Stimulated activated CD8-positive, alpha-beta memory T cell treated with anti-CD3 and anti-CD28 coated beads, Interleukin-4, amount 100 ng/mL, for 4 hours (primary cell): ENCODE measurements around the gene PPP1R26.
"Not testable (repeated sequence)": the region's sequence is repeated elsewhere in the genome, so short reads cannot be mapped to it uniquely, and the experiment has no call there.

Experiments
- DNase-seq, 2 donors: peaks; one replicate each; pipeline ENCODE4 v3.0.0-alpha.2; 2020; ENCODE audit warnings: low read depth in 2 of 2, low spot score in 1 of 2

The PPP1R26 gene, protein sequence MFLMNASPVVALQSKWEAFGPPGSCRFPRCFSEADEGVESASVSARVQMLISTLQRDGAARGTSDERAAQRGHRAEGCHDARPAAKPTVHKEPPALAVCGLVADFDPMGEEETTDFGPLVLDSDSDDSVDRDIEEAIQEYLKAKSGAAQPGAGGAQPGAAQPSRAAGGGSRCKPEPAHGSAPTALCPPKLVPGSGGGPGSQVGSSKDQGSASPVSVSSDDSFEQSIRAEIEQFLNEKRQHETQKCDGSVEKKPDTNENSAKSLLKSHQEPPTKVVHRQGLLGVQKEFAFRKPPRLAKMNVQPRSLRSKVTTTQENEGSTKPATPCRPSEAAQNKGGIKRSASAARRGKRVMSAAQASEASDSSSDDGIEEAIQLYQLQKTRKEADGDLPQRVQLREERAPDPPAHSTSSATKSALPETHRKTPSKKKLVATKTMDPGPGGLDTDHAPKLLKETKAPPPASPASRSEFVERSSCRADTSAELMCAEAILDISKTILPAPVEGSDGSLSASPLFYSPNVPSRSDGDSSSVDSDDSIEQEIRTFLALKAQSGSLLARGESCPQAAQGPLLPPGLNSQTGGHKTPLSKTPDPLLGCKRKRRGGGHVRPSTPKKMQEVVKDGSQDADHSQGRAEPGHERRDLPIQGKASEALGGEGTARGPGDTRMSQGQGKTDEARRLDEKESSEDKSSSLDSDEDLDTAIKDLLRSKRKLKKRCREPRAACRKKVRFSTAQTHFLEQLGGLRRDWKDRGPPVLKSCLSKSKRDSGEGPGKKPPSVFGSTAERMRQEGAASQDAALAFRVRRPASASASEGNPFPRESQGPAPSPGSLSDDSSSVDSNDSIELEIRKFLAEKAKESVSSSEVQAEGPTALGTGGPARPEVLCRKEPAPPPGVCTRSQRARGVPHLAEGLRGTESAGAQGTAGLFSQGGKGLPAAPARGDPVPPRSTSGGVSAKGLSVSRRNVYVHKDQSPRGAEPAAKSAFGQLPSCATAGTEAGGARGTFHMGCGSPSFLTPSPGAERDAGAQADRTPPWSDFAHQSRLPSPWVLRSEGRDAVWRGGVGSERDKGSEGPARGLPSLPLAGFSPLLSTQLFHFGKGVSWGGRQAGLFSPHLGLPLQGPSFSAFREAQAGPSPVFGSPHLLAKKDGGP (N-terminal part only)

DNA sequence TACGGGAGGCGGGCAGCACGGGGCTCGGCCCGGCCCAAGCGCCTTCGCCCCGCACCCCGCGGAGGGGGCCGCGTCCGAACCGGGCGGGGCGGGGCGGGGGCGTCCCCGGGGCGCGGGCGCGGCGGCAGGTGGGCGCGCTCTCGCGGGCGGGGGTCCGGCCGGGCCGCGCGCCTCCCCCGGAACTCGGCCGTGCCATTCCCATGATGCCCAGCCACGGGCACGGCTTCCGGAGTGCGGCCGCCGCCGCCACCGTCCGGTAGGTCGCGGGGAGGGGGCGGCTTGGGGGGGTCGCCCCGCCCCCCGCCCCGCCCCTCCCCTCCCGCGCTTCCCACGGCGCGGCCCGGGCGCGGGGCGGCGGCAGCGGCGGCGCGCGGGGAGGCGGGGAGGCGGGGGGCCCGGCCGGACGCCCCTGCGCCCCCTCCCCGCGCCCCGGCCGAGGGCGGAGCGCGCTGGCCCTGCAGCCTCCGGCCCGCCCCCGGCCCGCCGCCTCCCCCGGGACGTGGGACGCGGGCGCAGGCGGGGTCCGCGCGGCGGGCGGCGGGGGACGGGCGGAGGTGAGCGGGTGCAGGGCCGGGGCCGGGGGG is at the start of gene PPP1R26:
Gene PPP1R26 (plus strand): TSS at position 314 of the 584 bp plus-strand sequence. CDS start 4,729 bp downstream, outside the sequence.
- DNase-seq = no peak

DNA sequence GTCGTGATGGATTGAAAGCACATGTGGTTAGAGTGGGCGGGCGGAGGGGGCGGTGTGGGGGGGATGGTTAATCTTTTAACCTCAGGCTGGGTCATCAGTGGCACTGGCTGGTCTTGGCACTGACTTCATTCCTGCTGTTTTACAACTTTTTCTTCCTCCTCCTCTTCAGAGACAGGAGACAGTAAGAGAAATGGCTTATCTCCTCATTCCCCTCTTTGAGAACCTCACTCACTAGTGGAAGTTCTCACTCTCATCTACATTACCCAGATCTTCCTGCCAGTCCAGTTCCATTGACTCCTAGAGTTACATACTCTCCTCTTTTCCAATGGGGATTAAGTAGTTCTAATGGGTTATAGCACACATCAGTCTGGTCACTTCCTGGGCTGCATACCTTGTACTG is 42.3 kb upstream of the PPP1R26 start:
- no peak for DNase-seq

DNA sequence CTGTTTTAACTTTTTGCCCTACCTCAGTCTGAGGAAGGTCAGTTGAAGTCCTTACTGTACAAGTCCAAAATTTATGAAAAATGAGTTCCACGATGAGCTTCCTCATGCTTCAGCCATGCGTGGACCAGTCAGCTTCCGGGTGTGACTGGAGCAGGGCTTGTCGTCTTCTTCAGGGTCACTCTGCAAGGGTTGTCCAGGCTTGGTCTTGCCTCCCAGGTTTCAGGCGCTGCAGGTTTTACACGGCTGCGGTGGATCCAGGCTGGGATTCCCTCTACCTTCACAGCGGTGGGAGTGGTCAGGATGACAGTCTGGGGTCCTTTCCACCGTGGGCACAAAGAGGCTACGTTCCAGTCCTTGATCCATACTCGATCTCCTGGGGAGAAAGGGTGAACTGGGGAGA is 41.9 kb upstream of the PPP1R26 start:
- not testable (repeated sequence) for DNase-seq

DNA sequence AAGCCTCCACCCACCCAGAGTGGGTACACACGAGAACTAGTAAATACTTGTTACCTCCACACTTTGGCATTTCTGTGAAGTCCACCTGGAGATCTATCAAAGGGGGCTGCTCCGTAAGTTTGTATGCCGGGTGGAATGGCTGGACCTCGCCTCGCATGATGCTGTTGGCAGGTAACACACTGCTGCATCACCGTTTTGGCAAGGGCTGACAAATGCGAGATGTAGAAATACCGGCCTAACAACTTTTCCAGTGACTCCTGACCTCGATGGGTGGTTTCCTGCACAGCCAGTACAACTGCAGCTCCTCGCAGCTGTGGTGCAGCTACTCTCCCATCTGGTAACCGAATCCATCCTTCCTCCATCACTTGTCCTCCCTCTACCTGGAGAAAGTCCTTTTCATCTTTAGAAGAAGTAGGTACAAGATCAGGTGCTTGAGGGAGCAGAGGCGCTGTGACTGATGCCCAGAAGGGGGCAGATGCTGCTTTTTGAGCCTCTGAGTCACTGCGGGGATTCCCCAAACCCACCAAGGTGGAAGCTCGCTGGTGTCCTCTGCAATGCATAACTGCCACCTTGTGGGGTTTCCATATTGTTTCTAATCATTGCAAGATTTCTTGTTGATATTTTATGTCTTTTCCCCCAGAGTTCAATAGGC is 40.9 kb upstream of the PPP1R26 start:
- not testable (repeated sequence) for DNase-seq

DNA sequence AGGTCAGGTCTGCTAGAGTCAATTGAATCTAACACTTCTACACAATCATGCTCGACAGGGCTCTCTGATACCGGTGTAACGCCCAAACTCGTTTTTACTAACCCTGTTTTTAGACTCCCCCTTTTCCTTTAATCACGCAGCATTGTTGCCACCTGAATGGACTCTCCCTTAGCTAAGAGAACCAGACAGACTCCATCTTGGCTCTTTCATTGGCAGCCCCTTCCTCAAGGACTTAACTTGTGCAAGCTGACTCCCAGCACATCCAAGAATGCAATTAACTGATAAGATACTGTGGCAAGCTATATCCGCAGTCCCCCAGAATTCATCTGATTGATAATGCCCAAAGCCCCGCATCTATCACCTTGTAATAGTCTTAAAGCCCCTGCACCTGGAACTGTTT is 40.1 kb upstream of the PPP1R26 start:
- DNase-seq = not testable (repeated sequence)

DNA sequence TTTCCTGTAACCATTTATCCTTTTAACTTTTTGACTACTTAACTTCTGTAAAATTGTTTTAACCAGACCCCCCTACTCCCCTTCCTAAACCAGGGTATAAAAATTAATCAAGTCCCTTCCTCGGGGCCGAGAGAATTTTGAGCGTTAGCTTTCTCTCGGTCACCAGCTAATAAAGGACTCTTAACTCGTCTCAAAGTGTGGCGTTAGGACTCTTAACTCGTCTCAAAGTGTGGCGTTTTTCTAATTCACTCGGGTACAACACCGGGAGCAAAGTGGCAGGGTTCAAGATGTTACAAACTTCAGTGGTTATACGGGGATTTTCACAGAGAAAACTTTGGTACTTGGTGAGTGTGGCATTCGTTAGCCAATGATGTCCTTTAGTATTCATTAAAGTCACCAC is 39.7 kb upstream of the PPP1R26 start:
- no peak for DNase-seq

DNA sequence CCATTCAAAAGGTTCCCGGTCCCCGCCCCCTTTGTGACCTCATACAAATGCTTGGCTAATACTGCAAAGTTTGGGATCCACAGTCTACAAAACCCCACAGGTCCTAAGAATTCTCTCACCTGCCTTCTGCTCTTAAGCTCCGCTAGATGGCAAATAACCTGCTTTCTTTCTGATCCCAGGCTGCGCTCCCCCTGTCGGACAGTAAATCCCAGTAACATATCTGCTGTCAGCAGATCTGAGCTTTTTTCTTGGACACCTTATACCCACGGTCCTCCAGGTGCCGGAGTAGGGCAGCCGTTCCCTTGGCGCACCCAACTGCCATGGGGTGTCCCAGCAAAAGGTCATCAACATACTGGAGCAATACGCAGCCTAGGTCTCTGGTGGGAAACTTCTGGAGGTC is 39.0 kb upstream of the PPP1R26 start:
- DNase-seq = no peak

DNA sequence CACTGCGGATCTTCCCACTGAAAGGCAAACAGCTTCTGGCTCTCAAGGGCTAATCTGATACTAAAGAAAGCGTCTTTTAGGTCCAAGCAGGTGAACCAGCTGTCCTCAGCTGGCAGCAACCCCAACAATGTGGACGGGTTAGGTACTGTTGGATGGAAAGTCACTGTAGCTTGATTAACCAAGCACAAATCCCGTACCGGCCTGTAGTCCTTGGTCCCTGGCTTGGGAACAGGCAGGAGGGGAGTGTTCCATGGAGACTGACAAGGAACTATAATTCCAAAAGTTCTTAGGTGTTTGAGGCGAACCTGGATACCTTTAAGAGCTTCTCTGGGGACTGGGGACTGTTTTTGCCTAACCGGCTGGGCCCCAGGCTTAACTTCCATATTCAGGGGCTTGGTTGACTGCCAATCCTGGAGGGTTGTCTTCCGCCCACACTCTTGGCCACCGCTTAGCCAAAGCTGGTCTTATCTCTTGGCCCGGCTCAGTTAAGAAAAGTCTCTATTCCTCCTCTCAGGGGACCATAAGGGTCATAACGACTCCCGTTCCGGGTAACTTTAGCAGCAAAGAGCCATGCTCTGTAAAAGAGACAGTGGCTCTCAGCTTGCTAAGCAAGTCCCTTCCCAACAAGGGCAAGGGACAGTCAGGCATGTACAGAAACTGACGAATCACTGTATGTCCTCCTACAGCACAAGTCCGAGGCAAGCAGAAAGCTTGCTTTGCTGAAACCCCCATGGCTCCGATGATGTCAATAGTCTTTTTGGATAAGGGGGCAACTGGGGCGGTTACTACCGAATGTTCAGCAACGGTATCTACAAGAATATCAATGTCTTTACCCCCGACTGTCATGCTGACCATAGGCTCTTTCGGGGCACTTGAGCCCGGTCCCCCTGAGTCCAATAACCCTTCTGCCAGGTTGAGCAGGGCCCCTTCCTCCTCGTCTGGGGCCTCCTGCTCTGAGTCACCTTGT is 38.2 kb upstream of the PPP1R26 start:
- DNase-seq = not testable (repeated sequence)

DNA sequence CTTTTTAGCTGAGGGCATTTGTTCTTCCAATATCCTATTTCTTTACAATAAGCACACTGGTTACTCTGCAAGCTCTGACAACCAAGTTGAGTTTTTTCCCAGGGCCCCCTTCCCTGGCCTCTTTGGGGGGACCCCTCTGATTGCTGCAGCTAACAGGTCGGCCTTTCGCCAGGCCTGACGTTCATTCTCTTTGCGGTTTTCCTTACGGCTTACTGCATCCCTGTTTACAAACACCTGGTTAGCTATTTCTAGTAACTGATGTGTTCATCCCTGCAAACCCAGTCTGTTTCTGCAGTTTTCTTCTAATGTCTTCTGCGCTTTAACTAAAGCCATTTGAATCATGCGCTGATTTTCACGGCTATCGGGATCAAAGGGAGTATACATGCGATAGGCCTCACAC is 37.5 kb upstream of the PPP1R26 start:
- DNase-seq = no peak

DNA sequence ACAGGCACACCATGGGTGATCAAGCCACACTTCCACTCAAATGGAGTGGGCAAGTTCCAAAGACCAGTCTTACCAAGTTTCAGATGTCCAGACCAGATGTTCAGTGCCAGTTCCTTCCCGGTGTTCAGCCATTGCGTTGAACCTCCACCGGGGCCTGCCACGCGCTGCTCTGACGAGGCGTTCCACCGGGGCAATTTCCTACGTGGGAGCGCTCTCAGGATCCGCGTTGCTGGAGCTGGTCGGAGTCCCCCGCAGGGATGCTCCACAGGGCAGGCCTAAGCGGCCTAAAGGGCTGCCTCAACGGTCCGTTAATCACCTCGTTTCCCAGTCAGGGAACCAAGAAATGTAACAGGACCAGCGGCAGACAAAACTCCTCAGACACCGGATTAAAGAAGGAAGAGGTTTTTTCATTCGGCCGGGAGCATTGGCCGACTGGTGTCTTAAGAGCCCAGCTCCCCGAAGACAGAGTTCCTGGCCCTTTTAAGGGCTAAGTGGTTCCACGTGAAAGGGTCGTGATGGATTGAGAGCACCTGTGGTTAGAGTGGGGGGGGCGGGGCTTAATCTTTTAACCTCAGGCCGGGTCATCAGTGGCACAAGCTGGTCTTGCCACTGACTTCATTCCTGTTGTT is 35.7 kb upstream of the PPP1R26 start:
- no peak for DNase-seq

DNA sequence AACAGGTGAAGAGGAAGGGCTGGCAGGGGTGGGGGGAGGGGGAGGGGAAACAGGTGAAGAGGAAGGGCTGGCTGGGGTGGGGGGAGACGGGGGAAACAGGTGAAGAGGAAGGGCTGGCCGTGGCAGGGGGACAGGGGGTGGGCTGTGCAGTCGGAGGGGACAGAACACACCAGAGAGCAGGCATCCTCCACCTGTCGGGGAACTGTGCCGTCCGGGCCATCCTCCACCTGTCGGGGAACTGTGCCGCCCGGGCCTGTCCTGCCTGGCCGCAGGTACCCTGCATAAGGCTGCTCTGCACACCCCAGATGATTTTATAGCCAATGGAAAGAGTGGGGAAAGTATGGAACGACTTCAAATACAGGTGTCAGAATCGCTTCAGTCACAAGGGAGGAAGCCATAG is 32.5 kb upstream of the PPP1R26 start:
- DNase-seq = no peak

DNA sequence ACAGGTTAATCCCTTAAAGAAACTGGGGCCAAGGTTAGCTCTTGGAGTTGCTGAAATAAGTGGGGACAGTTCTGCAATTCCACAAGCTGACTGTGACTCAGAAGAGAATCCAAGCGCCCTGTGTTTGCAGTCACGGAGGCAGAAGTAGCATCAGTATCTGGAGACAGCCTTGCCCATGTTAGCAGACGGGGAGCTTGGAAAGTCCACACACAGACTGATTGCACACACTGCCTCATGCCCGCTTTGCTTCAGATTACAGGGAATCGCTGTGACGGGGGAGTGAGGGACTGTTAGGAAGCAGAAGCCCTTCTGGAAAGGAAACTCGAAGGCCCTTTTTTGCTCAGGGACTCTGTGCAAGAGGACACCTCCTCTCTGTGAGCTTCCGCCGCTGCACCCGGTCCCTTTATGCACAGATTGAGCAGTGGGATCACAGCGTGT is 30.9 kb upstream of the PPP1R26 start:
- no peak for DNase-seq

DNA sequence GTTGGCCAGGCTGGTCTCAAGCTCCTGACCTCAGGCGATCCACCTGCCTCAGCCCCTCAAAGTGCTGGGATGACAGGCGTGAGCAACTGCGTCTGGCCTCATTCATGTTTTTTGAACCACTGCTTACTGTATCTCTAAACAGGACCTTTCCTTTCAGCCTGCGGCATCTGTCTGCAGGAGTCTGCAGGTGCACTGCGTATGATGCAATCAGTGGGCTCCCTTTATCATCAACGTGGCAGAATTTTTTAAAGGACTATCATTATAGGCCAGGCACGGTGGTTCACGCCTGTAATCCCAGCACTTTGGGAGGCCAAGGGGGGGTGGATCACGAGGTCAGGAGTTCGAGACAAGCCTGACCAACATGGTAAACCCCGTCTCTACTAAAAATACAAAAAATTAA is 30.1 kb upstream of the PPP1R26 start:
- not testable (repeated sequence) for DNase-seq

DNA sequence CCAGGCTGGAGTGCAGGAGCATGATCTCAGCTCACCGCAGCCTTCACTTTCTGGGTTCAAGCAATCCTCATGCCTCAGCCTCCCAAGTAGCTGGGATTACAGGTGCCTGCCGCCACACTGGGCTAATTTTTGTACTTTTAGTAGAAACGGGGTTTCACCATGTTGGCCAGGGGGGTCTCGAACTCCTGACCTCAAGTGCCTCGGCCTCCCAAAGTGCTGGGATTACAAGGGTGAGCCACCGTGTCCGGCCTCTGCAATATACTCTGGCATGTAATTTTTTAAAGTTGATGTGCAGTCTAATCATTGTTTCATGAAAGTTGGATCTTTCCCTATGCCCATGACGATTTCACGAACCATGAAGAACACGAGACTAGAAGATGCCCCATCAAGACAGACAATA is 28.6 kb upstream of the PPP1R26 start:
- no peak for DNase-seq

DNA sequence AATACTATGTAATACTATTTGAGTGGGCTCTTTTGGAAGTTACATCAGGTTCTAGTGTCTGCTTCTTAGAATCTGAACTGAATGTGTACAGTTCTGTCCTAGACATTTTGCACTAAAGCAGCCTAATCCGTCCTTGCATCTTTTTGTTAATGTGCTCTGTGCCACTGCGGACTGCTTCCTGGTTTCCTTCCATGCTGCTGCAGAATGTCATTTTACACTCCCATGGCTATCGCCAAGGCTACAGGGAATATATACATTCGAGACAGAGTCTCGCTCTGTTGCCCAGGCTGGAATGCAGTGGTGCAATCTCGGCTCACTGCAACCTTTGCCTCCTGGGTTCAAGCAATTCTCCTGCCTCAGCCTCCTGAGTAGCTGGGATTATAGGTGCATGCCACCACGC is 27.7 kb upstream of the PPP1R26 start:
- not testable (repeated sequence) for DNase-seq

DNA sequence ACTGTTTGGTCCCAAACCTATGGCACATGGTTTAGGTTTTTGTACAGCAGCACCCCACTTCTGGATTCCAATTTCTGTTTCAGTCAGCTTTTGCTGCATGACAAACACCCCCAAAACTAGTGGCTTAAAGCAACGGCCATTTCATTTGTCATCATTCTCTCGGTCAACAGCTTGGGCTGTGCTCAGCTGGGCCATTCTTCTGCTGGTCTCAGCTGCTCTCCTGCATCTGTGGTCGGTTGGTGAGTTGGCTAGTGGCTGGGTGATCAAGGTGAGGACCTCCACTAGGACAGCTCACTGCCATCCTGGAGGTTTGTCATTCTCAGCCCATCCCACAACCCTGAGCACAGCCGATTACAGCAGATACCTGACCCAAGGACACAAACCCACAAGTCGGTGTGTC is 24.8 kb upstream of the PPP1R26 start:
- no peak for DNase-seq

DNA sequence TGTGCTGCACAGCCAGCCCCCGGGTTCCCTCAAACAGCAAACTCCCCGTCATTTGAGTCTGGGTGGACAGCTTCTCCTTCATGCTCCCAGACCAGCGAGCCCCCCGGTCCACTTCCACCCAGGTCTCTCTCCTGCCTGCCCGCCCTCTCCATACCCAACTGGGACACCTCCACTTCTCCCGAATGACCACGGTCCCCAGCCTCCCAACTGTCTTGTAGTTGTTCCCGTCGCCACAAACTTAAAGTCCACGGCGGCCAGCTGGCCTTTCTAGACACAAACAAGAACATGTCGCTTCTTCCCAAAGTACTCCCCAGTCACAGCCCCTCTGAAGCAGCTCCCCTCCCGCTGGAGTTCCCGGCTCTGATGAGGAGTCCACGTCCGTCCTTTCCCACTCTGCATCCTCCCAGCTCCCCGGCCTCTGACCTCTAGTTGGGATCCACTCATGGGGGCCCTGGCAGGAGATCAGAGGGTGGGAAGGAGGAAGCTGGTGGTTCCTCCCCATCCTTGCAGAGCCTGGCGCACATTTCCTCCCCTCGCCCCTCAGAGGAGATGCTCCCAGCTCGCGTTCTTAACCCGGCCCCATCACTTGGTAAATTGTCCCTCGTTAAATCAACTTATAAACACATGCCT is 24.1 kb upstream of the PPP1R26 start:
- DNase-seq = no peak

DNA sequence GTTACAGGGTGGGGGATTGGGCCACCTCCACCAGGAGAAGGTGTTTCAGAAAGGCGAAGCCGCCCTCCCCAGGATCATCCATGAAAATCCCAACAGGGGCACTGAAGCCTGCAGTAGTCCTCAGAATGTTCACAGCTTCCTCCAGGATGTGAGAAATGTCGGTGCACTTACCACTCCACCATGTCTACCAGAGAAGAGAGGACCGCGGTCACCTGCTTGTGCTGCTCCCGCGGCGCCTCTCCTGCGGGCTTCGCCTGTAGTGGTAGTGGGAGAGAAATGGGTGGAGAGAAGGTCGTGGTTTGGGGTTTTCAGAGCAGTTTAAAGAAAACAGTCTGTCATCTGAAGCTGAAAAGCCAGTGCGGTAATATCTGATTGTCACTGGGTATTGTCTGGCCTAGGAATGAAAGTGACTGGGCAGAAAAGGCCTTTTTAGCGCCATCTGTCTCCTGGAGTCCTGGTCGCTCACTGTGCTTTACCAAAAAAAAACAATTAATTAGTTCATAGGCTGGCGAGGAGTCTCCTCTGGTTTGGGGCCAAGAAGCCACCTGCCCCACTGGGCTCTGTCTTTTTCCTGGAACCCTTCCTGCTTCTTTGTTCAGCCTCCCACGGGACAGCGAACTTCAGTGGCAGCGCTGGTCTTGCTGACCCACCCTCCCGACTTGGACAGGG is 23.0 kb upstream of the PPP1R26 start:
- no peak for DNase-seq
